ENCODE results near the gene OPN3. TPM values are rescaled to one million over a fixed set of nuclear protein-coding genes. Genes with fewer than 3 reads are reported as not detected.

OPN3 gene
- total and polyA plus RNA-seq, 2 donors (not counting 3 experiments of a cell fraction or from before 2014, with no cell fraction given), result 16.1 to 23.9 TPM

GRCh38 chr1:241617426-241617825, 22.7 kb downstream of the OPN3 start:
- H3K27me3 ChIP-seq (ENCODE audit: control insufficient read depth in 2 of 2, insufficient read depth in 2 of 2, low read length in 2 of 2), result no peaks in the 10 kb centered on the region
- dilution Hi-C loops (cut with MboI; ENCODE audit: extremely low pct_ligation_motif_present, low sequenced_read_pairs) (no loop called here), intact Hi-C loops (cut with micrococcal nuclease) (no loop called here)
- no peak overlapping the region for H3K9ac ChIP-seq (replicated peaks; ENCODE audit: extremely low read depth, insufficient read depth, low read length)
- H3K4me2 ChIP-seq (ENCODE audit: insufficient read depth, low read length), result no peak overlapping the region
- no TSS peak for BruUV-seq (replicated peaks)
- H4K20me1 ChIP-seq (replicated peaks; ENCODE audit: control insufficient read depth, extremely low read depth, insufficient read depth, low read length), result no peaks in the 10 kb centered on the region
- H3K4me1 ChIP-seq (ENCODE audit: control insufficient read depth, extremely low read depth, insufficient read depth, low read length), result peaks cover 9% of the 10 kb centered on the region
- CTCF ChIA-PET, result interaction anchor here (1.3 to 1.5 kb wide), 2 partner anchors 10 to 885 kb away, joined by 3 to 9 read pairs; no protein-coding TSS in a partner anchor
- H2AFZ ChIP-seq (ENCODE audit: low read depth, low read length), result no peak overlapping the region
- H3K4me3 ChIP-seq (replicated peaks in 1 of 3; ENCODE audit: insufficient read depth in 1 of 3, low read depth in 1 of 3, low read length in 3 of 3), result no peak overlapping the region
- no peaks in the 10 kb centered on the region for H3K79me2 ChIP-seq (ENCODE audit: control insufficient read depth, insufficient read depth, low read length)
- H3K27ac ChIP-seq (ENCODE audit: insufficient read depth, low read depth, low read length), result no peak overlapping the region
- FAIRE-seq, result no peak
- no peak for DNase-seq (ENCODE audit: low read depth, low spot score)
- H3K9me1 ChIP-seq (replicated peaks; ENCODE audit: control insufficient read depth, extremely low read depth, insufficient read depth, low read length), result no peaks in the 10 kb centered on the region
- H3K9me3 ChIP-seq (replicated peaks; ENCODE audit: control insufficient read depth, insufficient read depth, low read length), result no peaks in the 10 kb centered on the region
- POLR2A ChIA-PET, result no interaction called here
- H3K36me3 ChIP-seq (ENCODE audit: control insufficient read depth in 2 of 2, extremely low read depth in 1 of 2, insufficient read depth in 2 of 2, low read length in 2 of 2), result no peaks in the 10 kb centered on the region
- no peak for TF ChIP-seq MAX (IDR thresholded peaks at IDR 0.05; ENCODE audit: insufficient read depth, insufficient read length)
- no peak for TF ChIP-seq JUN (IDR thresholded peaks at IDR 0.05; ENCODE audit: borderline replicate concordance, insufficient read depth, insufficient read length, low read depth)
- TF ChIP-seq CTCF (IDR thresholded peaks at IDR 0.05; ENCODE audit: extremely low read depth in 1 of 2, insufficient read depth in 1 of 2, low read depth in 1 of 2, low read length in 2 of 2), result no peak
- no peak for TF ChIP-seq POLR2AphosphoS5 (IDR thresholded peaks at IDR 0.05; ENCODE audit: insufficient read depth, low read depth, low read length)
- TF ChIP-seq FOS (IDR thresholded peaks at IDR 0.05; ENCODE audit: borderline replicate concordance, insufficient read depth, low read length), result no peak
- TF ChIP-seq MYC (IDR thresholded peaks at IDR 0.05; ENCODE audit: low read depth, low read length), result no peak
- no peak for TF ChIP-seq EZH2 (IDR thresholded peaks at IDR 0.05; ENCODE audit: borderline replicate concordance, low read depth, low read length, severe bottlenecking)
- TF ChIP-seq POLR2A (IDR thresholded peaks at IDR 0.05; ENCODE audit: low read depth, low read length), result no peak
- TF ChIP-seq GATA2 (IDR thresholded peaks at IDR 0.05; ENCODE audit: insufficient read depth, insufficient read length, low read depth, low read length), result no peak
